ENCODE results near the gene LPIN1. TPM values are rescaled to one million over a fixed set of nuclear protein-coding genes. Genes with fewer than 3 reads are reported as not detected.

Gene LPIN1
- total and polyA plus RNA-seq, 2 of the 8 experiments (the other 6 are each of a cell fraction or from before 2014, with no cell fraction given): 4.3 to 9.8 TPM

- Histone ChIP-seq H3K14ac (ENCODE audit: insufficient read length) (no peak overlapping the region), H3K4me1 (replicated peaks in 1 of 4; ENCODE audit: control insufficient read depth in 3 of 4, insufficient read depth in 4 of 4, low read length in 3 of 4) (no peaks in the 10 kb centered on the region), H3K27me3 (replicated peaks in 1 of 4; ENCODE audit: control insufficient read depth in 3 of 4, extremely low read depth in 1 of 4, insufficient read depth in 3 of 4, low read length in 3 of 4) (no peaks in the 10 kb centered on the region), H3K9me3 (ENCODE audit: insufficient read depth in 2 of 2, low read depth in 1 of 2, low read length in 1 of 2) (no peaks in the 10 kb centered on the region), H2BK15ac (ENCODE audit: low read length) (no peak overlapping the region), H3K18ac (ENCODE audit: extremely low read depth, low read length) (no peak overlapping the region), H3K4me3 (ENCODE audit: extremely low read depth in 1 of 4, insufficient read depth in 2 of 4, low read depth in 3 of 4, low read length in 4 of 4) (no peak overlapping the region), H3K23me2 (ENCODE audit: low read depth, low read length) (no peaks in the 10 kb centered on the region), H3K4ac (replicated peaks; ENCODE audit: insufficient read length, low read depth, low read length) (no peak overlapping the region), H2AFZ (ENCODE audit: low read length) (no peak overlapping the region), H4K91ac (replicated peaks; ENCODE audit: insufficient read length, low read length) (no peak overlapping the region), H3K4me2 (ENCODE audit: insufficient read depth in 1 of 2, low read depth in 2 of 2, low read length in 2 of 2) (no peak overlapping the region), H2AK5ac (ENCODE audit: low read depth, low read length) (no peak overlapping the region), H4K20me1 (replicated peaks in 1 of 2; ENCODE audit: control insufficient read depth in 1 of 2, insufficient read depth in 2 of 2, low read length in 2 of 2) (no peaks in the 10 kb centered on the region), H3K36me3 (ENCODE audit: control insufficient read depth in 2 of 4, insufficient read depth in 4 of 4, low read length in 3 of 4) (peaks cover 0 to 16% (median under 1%) of the 10 kb centered on the region in 4 experiments; a peak in 2 of 8 replicates), H3K27ac (ENCODE audit: low read depth, low read length) (no peak overlapping the region), H3K79me2 (ENCODE audit: control insufficient read depth in 1 of 2, insufficient read depth in 2 of 2, low read length in 2 of 2) (no peaks in the 10 kb centered on the region), H3K56ac (replicated peaks; ENCODE audit: insufficient read length, low read depth, low read length) (no peak overlapping the region), H3K79me1 (ENCODE audit: low read depth, low read length) (no peaks in the 10 kb centered on the region), H4K8ac (ENCODE audit: extremely low read depth, insufficient read depth, low read length) (no peak overlapping the region), H3K23ac (ENCODE audit: insufficient read length) (no peak overlapping the region), H3K9ac (replicated peaks in 1 of 4; ENCODE audit: extremely low read depth in 1 of 4, low read depth in 3 of 4, low read length in 3 of 4) (no peak overlapping the region), H2BK20ac (ENCODE audit: low read length) (no peak overlapping the region), H4K5ac (ENCODE audit: insufficient read length, low read depth, low read length) (no peak overlapping the region), H2BK120ac (replicated peaks; ENCODE audit: low read depth, low read length) (no peak overlapping the region), H2BK12ac (ENCODE audit: low read depth, low read length) (no peak overlapping the region), H2BK5ac (ENCODE audit: low read depth, low read length) (no peak overlapping the region)
- no peak for TF ChIP-seq CREB1 (IDR thresholded peaks at IDR 0.05)
- TF ChIP-seq SRF (IDR thresholded peaks at IDR 0.05; ENCODE audit: low read depth, low read length): no peak
- TF ChIP-seq, protein P1, sequence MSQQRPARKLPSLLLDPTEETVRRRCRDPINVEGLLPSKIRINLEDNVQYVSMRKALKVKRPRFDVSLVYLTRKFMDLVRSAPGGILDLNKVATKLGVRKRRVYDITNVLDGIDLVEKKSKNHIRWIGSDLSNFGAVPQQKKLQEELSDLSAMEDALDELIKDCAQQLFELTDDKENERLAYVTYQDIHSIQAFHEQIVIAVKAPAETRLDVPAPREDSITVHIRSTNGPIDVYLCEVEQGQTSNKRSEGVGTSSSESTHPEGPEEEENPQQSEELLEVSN (IDR thresholded peaks at IDR 0.05): no peak
- no peak for TF ChIP-seq TAF1 (IDR thresholded peaks at IDR 0.05; ENCODE audit: low read depth, low read length)
- no peak for TF ChIP-seq RFX5 (IDR thresholded peaks at IDR 0.05; ENCODE audit: borderline replicate concordance, low read depth, low read length)
- TF ChIP-seq, protein P2, sequence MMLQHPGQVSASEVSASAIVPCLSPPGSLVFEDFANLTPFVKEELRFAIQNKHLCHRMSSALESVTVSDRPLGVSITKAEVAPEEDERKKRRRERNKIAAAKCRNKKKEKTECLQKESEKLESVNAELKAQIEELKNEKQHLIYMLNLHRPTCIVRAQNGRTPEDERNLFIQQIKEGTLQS (IDR thresholded peaks at IDR 0.05; ENCODE audit: insufficient read depth, low read depth, low read length): no peak
- no peak for FAIRE-seq
- ChIA-PET POLR2A (ENCODE audit: partially characterized antibody) (no interaction called here), CTCF (ENCODE audit: partially characterized antibody) (interaction anchor here (1.0 to 1.3 kb wide), 3 partner anchors 126 to 234 kb away, joined by 3 read pairs; no protein-coding TSS in a partner anchor)
- DNase-seq (ENCODE audit: low read depth in 1 of 2, low spot score in 2 of 2): no peak
- 90% methylated on average over 8 of the region's 8 CpGs; no CpG with 5 or more reads in 1 of the 2 experiments for WGBS, 2 experiments (ENCODE audit: extremely low coverage in 1 of 2, insufficient coverage in 1 of 2, insufficient read length in 1 of 2, insufficient replicate concordance in 2 of 2, low coverage in 1 of 2, low lambda C conversion rate in 2 of 2, missing lambda C conversion rate in 1 of 2)
Observed at GRCh38 chr2:11808016-11808400, 61.6 kb downstream of the LPIN1 start.

Measured in H1 (cell line).